GM13976 (cell line): Measurements from ENCODE around the gene TACR2.

Source experiments
- DNase-seq: peaks from one replicate; pipeline ENCODE4 v3.0.0; 2012; ENCODE audit warnings: low spot score
- in situ Hi-C: fragments of 300-500 bp; cut with MboI; formaldehyde crosslinking; loops from one replicate; pipeline ENCODE4 v1.12.0; 2022; ENCODE audit warnings: low sequenced_read_pairs, mixed read lengths, inconsistent platforms; ENCODE audit not compliant: unreplicated experiment
- TF ChIP-seq, protein P1 (sequence below): IDR thresholded peaks from 2 replicates; pipeline ENCODE4 v1.5.1; 2012; ENCODE audit warnings: borderline replicate concordance, mild to moderate bottlenecking; ENCODE audit not compliant: insufficient read depth; ENCODE audit errors: extremely low read depth, missing control alignments, control extremely low read depth

The TACR2 gene

DNA sequence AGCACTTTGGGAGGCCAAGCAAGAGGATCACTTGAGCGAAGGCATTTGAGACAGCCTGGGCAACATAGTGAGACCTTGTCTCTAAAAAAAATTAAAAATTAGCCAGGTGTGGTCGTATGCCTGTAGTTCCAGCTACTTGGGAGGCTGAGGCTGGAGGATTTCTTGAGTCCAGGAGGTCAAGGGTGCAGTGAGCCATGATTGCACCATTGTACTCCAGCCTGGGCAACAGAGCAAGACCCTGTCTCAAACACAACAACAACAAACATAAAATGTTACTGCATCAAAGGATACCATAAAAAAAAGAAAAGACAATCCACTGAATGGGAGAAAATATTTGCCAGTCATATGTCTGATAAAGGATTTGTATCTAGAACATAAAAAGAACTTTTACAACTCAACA, 60.5 kb downstream of the TACR2 start:
- TF ChIP-seq, protein P1, sequence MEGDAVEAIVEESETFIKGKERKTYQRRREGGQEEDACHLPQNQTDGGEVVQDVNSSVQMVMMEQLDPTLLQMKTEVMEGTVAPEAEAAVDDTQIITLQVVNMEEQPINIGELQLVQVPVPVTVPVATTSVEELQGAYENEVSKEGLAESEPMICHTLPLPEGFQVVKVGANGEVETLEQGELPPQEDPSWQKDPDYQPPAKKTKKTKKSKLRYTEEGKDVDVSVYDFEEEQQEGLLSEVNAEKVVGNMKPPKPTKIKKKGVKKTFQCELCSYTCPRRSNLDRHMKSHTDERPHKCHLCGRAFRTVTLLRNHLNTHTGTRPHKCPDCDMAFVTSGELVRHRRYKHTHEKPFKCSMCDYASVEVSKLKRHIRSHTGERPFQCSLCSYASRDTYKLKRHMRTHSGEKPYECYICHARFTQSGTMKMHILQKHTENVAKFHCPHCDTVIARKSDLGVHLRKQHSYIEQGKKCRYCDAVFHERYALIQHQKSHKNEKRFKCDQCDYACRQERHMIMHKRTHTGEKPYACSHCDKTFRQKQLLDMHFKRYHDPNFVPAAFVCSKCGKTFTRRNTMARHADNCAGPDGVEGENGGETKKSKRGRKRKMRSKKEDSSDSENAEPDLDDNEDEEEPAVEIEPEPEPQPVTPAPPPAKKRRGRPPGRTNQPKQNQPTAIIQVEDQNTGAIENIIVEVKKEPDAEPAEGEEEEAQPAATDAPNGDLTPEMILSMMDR = no peak
- in situ Hi-C loops = no loop called here
- no peak for DNase-seq

- no peak for DNase-seq
- TF ChIP-seq, protein P1 = no peak
- in situ Hi-C loops = no loop called here
Measured at GRCh38 chr10:69353977-69354635, 62.6 kb downstream of the TACR2 start.
